ENCODE measurements around the gene GLIS2. TPM values are rescaled to one million over a fixed set of nuclear protein-coding genes. Genes with fewer than 3 reads are reported as not detected.

The GLIS2 gene
- polyA plus RNA-seq, 1 experiment = 8.8 TPM

- CTCF ChIA-PET = interaction anchor here (0.8 to 5.6 kb wide), 11 partner anchors 9 to 72 kb away, joined by 3 to 205 read pairs (median 5); partner anchors contain the start of genes PAM16 and VASN
- TF ChIP-seq CTCF (IDR thresholded peaks at IDR 0.05; ENCODE audit: insufficient read depth, low read depth, low read length) = no peak
Observed at GRCh38 chr16:4358236-4358635, 42.4 kb downstream of the GLIS2 start.

GRCh38 chr16:4358831-4359561 lies 43.1 kb downstream of the GLIS2 start:
- H3K27me3 ChIP-seq (ENCODE audit: control insufficient read depth, insufficient read depth, low read length) = no peaks in the 10 kb centered on the region
- CTCF ChIA-PET = interaction anchor here (0.6 to 5.6 kb wide), 20 partner anchors 9 to 105 kb away, joined by 3 to 205 read pairs (median 4); partner anchors contain the start of genes CORO7, PAM16 and VASN
- no peak for DNase-seq (ENCODE audit: low read depth)
- peaks cover 5% of the 10 kb centered on the region for H3K36me3 ChIP-seq (ENCODE audit: control insufficient read depth, insufficient read depth, low read length)
- POLR2A ChIA-PET = no interaction called here
- peak; percentile 96 for TF ChIP-seq CTCF (IDR thresholded peaks at IDR 0.05; ENCODE audit: insufficient read depth, low read depth, low read length)
- no peak overlapping the region for H3K4me3 ChIP-seq (ENCODE audit: low read depth, low read length)

More at GRCh38 chr16:4358236-4358635, 42.4 kb downstream of the GLIS2 start:
- no peak overlapping the region for H3K4me3 ChIP-seq (ENCODE audit: low read depth, low read length)
- POLR2A ChIA-PET = no interaction called here
- H3K36me3 ChIP-seq (ENCODE audit: control insufficient read depth, insufficient read depth, low read length) = peaks cover 5% of the 10 kb centered on the region
- no peak for DNase-seq (ENCODE audit: low read depth)
- H3K27me3 ChIP-seq (ENCODE audit: control insufficient read depth, insufficient read depth, low read length) = no peaks in the 10 kb centered on the region

GRCh38 chr16:4359914-4360313 lies 44.0 kb downstream of the GLIS2 start:
- Histone ChIP-seq H3K4me3 (ENCODE audit: low read depth, low read length) (no peak overlapping the region), H3K27me3 (ENCODE audit: control insufficient read depth, insufficient read depth, low read length) (no peaks in the 10 kb centered on the region), H3K36me3 (ENCODE audit: control insufficient read depth, insufficient read depth, low read length) (peaks cover 5% of the 10 kb centered on the region)
- ChIA-PET POLR2A (interaction anchor here (0.6 kb wide), 1 partner anchor 13 kb away, joined by 3 read pairs; no protein-coding TSS in a partner anchor), CTCF (interaction anchor here (0.9 to 5.6 kb wide), 11 partner anchors 9 to 106 kb away, joined by 3 to 205 read pairs (median 5); partner anchors contain the start of genes PAM16 and VASN)
- no peak for DNase-seq (ENCODE audit: low read depth)
- TF ChIP-seq CTCF (IDR thresholded peaks at IDR 0.05; ENCODE audit: insufficient read depth, low read depth, low read length) = no peak

DNA sequence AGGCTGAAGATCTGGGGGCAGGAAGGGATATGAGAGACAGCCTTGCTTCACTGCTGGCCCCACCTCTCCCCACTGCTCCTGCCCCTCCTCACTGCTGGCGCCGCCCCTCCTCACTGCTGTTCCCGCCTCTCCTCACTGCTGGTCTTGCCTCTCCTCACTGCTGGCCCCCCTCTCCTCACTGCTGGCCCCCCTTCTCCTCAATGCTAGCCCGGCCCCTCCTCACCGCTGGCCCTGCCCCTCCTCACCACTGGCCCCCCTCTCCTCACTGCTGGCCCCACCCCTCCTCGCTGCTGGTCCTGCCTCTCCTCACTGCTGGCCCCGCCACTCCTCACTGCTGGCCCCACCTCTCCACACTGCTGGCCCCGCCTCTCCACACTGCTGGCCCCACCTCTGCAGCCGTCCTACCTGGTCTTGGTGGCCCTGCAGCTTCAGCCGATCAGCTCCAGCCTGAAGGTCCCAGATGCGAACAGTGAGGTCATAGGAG lies 44.7 kb downstream of the GLIS2 start:
- Histone ChIP-seq H3K4me3 (ENCODE audit: low read depth, low read length) (no peak overlapping the region), H3K36me3 (ENCODE audit: control insufficient read depth, insufficient read depth, low read length) (peaks cover 5% of the 10 kb centered on the region), H3K27me3 (ENCODE audit: control insufficient read depth, insufficient read depth, low read length) (no peaks in the 10 kb centered on the region)
- TF ChIP-seq CTCF (IDR thresholded peaks at IDR 0.05; ENCODE audit: insufficient read depth, low read depth, low read length) = no peak
- DNase-seq (ENCODE audit: low read depth) = no peak
- POLR2A ChIA-PET = no interaction called here
- CTCF ChIA-PET = interaction anchor here (1.3 to 5.6 kb wide), 7 partner anchors 8 to 45 kb away, joined by 3 to 205 read pairs (median 13); partner anchors contain the start of gene VASN
